ENCODE data around the gene NECTIN1. TPM values are rescaled to one million over a fixed set of nuclear protein-coding genes. Genes with fewer than 3 reads are reported as not detected.
A peak's percentile ranks its signal among the peaks of the same experiment; 100 is the strongest.

The NECTIN1 gene
- total and polyA plus RNA-seq, 2 of the 13 experiments (the other 11 are each of a cell fraction or from before 2014, with no cell fraction given) = 3.9 to 7.3 TPM

DNA sequence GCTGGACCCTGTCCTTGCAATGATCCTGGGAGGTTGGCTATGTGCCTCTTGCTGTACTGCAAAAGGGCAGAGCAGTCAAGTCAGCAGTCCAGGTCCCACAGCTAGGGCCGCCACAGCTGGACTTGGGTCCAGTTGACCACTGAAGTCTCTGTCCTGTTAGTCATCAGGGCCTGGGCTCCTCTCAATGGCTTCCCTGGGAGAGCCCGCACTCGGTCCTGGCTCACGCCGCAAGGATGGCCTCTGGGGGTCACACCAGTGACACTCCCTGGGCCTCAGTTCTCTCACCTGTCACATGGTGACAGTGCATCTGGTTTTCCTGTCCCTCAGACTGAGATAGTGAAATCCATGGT lies 85.1 kb downstream of the NECTIN1 start:
- POLR2A ChIA-PET = interaction anchor here (1.7 kb wide), 1 partner anchor 85 kb away, joined by 4 read pairs; the partner anchor contains the start of gene NECTIN1
- no TSS peak for BruUV-seq (replicated peaks)
- Histone ChIP-seq H3K79me2 (ENCODE audit: insufficient read depth, low read length) (no peaks in the 10 kb centered on the region), H3K4me1 (ENCODE audit: insufficient read depth, low read length) (peaks cover 7% of the 10 kb centered on the region; the same call in 1 of the 2 replicates), H3K9me3 (ENCODE audit: low read length) (no peaks in the 10 kb centered on the region), H3K27ac (ENCODE audit: extremely low read length, insufficient read depth, low read length) (no peak overlapping the region), H3K4me3 (replicated peaks in 1 of 3; ENCODE audit: insufficient read depth in 1 of 3, low read depth in 2 of 3, low read length in 3 of 3) (no peak overlapping the region), H3K9ac (ENCODE audit: insufficient read depth, low read depth, low read length) (no peak overlapping the region), H4K20me1 (ENCODE audit: insufficient read depth, low read length) (no peaks in the 10 kb centered on the region), H2AFZ (ENCODE audit: low read length) (no peak overlapping the region), H3K4me2 (ENCODE audit: low read depth, low read length) (no peak overlapping the region), H3K36me3 (replicated peaks in 1 of 2; ENCODE audit: control insufficient read depth in 1 of 2, insufficient read depth in 2 of 2, low read length in 2 of 2) (no peaks in the 10 kb centered on the region), H3K27me3 (ENCODE audit: control insufficient read depth in 1 of 2, insufficient read depth in 2 of 2, low read length in 2 of 2) (peaks cover 3 to 57% of the 10 kb centered on the region in 2 experiments; a peak in 3 of 5 replicates)
- in situ Hi-C loops (cut with HindIII; ENCODE audit: extremely low pct_ligation_motif_present, low pct_unique_long_range_greater_than_20kb) (no loop called here), intact Hi-C loops (cut with micrococcal nuclease; ENCODE audit: unreplicated experiment) (no loop called here)
- DNase-seq (ENCODE audit: low spot score) (peak; percentile 8), FAIRE-seq (no peak), ATAC-seq (peak; percentile 68)
- CTCF ChIA-PET (ENCODE audit: low intra/inter-chr PET ratio, low total read pairs) = no interaction called here
- WGBS (ENCODE audit: low lambda C conversion rate) = 13% methylated on average over 4 of the region's 5 CpGs
- TF ChIP-seq UBTF (CRISPR knock-in tag; IDR thresholded peaks at IDR 0.05) (0 out of 2 replicates have a peak, but pooled peaks have one; percentile 19), CREB1 (IDR thresholded peaks at IDR 0.05) (no peak), CREB1 (CRISPR knock-in tag; IDR thresholded peaks at IDR 0.05) (no peak), HOXA7 (CRISPR knock-in tag; IDR thresholded peaks at IDR 0.05) (no peak)
- TF ChIP-seq, protein P1, sequence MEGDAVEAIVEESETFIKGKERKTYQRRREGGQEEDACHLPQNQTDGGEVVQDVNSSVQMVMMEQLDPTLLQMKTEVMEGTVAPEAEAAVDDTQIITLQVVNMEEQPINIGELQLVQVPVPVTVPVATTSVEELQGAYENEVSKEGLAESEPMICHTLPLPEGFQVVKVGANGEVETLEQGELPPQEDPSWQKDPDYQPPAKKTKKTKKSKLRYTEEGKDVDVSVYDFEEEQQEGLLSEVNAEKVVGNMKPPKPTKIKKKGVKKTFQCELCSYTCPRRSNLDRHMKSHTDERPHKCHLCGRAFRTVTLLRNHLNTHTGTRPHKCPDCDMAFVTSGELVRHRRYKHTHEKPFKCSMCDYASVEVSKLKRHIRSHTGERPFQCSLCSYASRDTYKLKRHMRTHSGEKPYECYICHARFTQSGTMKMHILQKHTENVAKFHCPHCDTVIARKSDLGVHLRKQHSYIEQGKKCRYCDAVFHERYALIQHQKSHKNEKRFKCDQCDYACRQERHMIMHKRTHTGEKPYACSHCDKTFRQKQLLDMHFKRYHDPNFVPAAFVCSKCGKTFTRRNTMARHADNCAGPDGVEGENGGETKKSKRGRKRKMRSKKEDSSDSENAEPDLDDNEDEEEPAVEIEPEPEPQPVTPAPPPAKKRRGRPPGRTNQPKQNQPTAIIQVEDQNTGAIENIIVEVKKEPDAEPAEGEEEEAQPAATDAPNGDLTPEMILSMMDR (CRISPR knock-in tag; IDR thresholded peaks at IDR 0.05) = 0 out of 2 replicates have a peak, but pooled peaks have one; percentile 3

Measured in HepG2 (cell line).